H1 (cell line): Measurements from ENCODE around the gene CORO1C. TPM values are rescaled to one million over a fixed set of nuclear protein-coding genes. Genes with fewer than 3 reads are reported as not detected.

Experiments used
- GTF2F1 ChIP-seq: IDR thresholded peaks from 2 replicates; pipeline ENCODE4 v1.6.1; 2012; ENCODE audit warnings: low read depth, low read length, improper control_type of control experiment, borderline replicate concordance
- JUN ChIP-seq: IDR thresholded peaks from 2 replicates; pipeline ENCODE4 v1.6.1; 2011; ENCODE audit warnings: low read depth, mild to moderate bottlenecking, improper control_type of control experiment, low read length
- TAF1 ChIP-seq: IDR thresholded peaks from 2 replicates; pipeline ENCODE4 v1.6.1; 2011; ENCODE audit warnings: mild to moderate bottlenecking, low read depth, low read length
- polyA plus RNA-seq, 7 experiments: library from polyadenylated mRNA; depleted of rRNA in 3 of 7; stranded (reverse) in 5 of 7; unstranded in 2 of 7; fragments of >200 nt in 5 of 7; fragments of 200-250 nt in 2 of 7; gene quantifications; 1 replicate in 5 of 7; 2 replicates in 1 of 7; 4 replicates in 1 of 7; pipeline versions ENCODE4 v1.2.1 to v1.2.3, GENCODE V29; 2011 to 2013; ENCODE audit warnings: missing spikeins in 2 of 7, mixed read lengths in 2 of 7
- total RNA-seq: library from RNA; stranded (reverse); fragmentation: NEBNext Ultra II Directional; extraction: Animal tissue kit (Norgen Biotek cat#: 25700); gene quantifications from 2 replicates; pipeline ENCODE4 v1.2.1, GENCODE V29; 2021

CORO1C gene
- total and polyA plus RNA-seq, 2 of the 8 experiments (the other 6 are each of a cell fraction or from before 2014, with no cell fraction given) = 72.7 to 120 TPM

DNA sequence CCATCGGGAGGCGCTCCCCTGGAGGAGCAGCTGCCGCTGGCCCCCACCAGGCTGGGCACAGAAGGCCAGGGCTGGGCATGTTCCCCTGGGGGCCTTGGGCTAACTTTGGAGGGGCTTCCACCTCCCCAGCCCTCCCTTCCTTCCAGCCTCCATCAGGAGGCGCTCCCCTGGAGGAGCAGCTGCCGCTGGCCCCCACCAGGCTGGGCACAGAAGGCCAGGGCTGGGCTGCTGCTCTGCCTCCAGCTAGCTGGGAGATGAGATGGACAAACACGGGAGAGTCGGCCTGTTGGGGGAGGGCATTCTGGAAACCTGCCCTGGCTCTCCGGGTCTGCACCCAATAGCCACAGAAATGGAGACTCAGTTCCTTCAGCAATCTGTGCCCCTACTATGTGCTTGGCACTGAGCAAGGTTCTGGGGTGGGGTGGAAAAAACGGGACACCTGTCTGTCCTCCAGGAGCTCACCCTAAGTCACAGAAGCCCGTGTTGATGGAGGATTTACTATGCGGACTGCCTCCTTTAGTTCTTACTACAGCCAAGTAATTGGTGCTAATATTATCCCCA, 39.0 kb upstream of the CORO1C start (continued):
- TF ChIP-seq GTF2F1 = no peak
- no peak for TF ChIP-seq JUN
- no peak for TF ChIP-seq TAF1
